Measurements from ENCODE around the gene NR4A2.

- TF ChIP-seq CTCF (IDR thresholded peaks at IDR 0.05 in 4 of 5, conservative IDR thresholded peaks at IDR 0.05 in 1 of 5): no peak
- TF ChIP-seq POLR2A (IDR thresholded peaks at IDR 0.05): no peak
These were observed 5.9 kb downstream of the NR4A2 start for GRCh38 chr2:156326526-156327095.

Measured in gastrocnemius medialis (tissue), 4 donors.